Stimulated activated CD8-positive, alpha-beta memory T cell treated with anti-CD3 and anti-CD28 coated beads, Interleukin-2, amount 100 ng/mL, for 48 hours (primary cell): ENCODE results near the gene RNF103.
"Not testable (repeated sequence)": the region's sequence is repeated elsewhere in the genome, so short reads cannot be mapped to it uniquely, and the experiment has no call there.

Experiments used
- DNase-seq, 2 donors: peaks; one replicate each; pipeline ENCODE4 v3.0.0-alpha.2; 2020; ENCODE audit warnings: low read depth in 2 of 2

The RNF103 gene

DNA sequence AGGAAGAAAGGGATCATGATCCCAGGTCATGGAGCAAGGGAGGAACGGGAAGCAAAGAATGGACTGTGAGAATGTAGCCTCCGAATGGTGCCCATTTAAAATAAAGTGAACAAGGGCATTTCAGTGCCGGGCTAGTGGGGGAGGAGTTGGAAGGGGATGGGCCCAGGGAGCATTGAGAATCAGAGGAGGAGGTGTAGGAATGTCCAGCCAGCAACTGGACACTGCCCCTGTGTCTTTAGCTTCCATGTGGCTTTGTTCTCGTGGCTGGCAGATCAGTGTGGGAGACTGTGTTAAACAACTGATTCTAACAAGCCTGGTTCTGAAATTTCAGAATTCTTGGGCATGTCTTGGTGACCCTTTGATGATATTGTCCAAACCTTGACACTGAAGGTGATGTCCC, 1.4 kb upstream of the RNF103 start:
- DNase-seq = no peak

DNA sequence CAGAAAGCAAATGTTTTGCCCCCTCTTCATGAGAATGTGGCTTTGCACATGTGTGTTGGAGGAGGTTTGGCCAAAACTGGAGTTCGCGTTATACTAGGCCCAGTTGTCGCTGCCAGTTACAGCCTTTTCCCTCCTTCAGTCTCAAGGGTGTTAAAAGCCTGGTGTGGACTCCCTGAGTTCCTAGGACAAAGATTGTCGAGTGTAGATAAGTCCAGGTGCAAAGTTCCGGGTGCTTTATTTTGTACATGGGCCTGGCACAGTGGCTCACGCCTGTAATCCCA, 542 bp upstream of the RNF103 start:
- no peak for DNase-seq

DNA sequence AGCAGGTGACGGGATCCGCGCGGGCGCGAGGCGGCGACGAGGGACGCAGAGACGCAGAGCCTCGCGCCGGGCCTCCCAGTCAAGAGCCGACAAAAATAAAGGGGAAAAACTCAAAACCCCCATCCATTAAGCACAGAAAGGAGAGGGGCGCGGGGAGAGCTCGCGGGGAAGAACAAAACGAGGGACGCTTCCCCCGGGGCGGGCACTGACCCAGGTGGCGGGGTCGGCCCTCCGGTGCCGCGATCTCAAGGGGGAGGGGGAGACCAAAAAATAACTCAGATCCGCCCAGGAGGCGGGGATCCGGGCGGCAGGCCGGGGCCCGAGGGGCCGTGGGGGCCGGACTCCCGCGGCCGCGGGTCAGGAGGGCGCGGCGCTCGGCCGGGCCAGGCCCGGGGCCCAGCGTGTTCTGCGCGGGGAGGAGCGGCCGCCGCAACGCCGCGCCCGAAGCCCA, 597 bp downstream of the RNF103 start:
- DNase-seq = peak; percentile 36

DNA sequence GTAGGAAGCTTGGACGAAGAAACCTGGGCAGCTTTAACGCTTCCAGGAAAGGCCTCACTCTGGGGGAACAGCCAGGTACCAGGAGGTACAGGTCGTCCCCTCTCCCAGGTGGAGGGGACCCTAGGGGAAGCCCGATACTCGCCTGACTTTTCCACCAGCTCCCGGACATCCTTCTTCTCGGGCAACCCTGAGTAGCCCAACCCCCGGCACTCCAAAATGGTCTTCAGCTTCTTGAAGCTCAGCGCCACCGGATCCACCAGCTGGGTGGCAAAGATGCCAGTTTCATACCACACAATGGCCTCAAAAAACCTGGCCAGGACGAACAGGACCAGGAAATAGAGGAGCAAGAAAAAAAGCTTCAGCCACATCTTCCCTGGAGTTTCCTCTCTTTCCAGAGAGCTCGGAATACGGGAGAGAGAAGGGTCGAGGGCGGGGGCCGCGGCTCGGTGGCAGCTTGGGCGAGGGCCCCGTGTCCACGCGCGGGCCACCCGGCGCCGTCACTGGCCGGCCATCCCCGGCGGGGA, 1.1 kb downstream of the RNF103 start:
- peak; percentile 5 to 6 for DNase-seq

DNA sequence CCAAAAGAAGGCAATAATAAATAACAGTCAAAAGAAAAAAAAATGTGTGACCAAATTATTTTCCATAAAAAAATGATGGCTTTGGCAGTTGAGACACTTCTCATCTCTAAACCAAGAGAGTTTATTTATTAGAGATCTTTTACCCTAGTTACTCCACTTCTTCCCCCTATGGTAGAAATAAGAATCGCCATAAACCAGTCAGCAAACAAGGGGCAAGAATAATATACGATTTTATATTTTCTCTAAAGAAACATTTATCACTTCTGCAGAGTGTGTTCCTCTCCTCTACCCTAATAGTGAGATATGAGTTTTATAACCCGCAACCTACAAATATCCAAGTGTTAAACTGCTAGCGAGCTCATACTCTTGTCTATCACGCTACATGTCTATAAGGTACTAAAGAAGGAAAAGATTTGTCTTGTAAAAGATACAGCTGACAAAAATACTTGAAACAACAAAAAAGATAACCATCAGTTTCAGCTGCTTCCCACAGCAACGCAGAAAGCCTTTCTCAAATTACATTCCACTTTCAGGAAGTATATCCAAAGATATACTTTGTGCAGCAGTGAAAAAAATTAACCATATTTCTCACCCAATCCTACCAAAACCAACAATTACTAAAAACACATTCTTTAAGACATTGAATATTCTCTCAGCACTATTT, 2.3 kb downstream of the RNF103 start:
- DNase-seq = no peak

DNA sequence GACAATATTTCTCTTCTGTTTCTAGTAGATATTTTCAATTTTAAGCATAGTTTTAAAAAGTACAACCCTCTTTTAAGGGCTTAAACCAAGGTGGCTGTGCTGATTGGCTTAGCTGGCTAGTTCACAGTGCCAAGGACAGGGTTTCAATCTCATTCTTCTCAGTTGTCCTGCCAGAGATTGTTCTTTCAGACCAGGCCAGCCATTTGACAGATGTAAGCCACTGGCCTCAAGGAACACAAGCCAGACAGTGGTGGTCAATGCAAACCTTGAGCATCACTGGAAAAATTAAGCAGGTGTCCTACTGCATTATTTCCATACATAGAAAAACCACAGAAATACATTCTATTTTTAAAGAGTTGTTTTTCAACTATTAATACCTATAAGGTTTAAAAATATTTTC, 5.9 kb downstream of the RNF103 start:
- DNase-seq = no peak

DNA sequence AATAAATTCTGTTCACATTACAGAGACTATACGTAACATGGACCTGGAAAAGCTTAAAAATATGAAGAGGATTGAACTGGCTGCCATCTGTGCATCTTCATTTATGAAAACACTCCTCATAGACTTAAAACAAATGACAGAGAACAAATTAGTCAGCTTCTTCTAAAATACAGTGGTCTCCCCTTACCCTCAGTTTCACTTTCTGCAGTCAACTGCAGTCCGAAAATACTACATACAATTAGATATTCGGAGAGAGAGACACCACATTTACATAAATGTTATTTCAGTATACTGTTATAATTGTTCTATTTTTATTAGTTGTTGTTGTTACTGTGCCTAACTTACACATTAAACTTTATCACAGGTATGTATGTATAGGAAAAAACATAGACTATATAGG, 6.5 kb downstream of the RNF103 start:
- no peak for DNase-seq

DNA sequence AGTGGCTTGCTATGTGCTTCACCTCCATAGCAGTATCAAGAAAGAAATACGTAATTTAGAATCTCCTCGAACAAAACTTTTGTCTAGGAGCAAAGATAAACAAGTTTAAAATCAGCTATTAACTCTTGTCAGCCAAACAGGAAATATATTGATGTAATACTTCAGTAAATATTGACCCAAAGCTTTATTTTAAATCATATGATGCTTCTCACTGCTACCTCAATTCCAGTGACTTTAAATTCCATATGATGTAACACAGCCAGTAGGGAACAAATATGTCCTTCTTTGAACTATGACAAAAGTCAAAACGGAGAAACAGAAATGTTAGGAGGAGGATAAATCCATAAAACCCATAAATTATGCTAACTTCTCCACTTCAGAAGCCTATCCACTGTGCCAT, 7.2 kb downstream of the RNF103 start:
- no peak for DNase-seq

DNA sequence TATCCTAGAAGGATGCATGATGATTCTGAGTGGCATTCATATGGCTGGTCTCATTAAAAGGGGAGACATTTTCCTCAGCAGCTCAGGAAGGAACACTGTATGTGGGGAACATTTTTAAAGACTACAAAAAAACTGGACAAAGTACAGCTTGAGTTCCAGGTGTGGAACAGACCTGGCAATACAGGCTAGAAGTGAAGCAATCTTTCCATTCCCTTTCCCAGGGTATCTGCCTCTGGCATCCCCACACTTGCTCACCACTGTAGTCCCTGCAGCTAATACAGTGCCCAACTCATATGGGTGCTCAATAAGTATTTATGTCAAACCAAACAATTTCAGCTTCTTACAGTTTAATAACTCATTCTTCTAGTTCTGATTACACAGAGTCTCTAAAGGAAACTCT, 8.1 kb downstream of the RNF103 start:
- no peak for DNase-seq

DNA sequence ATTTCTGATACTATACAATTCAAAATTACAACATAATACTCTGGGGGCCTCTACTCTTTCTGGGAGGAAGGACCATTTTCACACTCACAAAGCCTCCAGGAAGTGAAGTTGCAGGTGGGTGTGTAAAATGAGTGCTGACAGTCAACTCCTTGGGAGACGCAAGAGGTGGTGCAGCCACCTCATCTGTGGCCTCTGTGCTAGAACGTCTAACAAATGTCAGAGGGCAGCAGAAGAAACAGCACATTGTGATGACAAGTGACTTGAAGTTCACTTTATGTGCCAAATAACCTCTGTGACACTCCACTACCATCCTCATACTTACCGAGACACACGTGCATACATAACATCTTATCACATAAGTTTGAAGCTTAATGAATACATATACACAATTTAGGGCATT, 10.2 kb downstream of the RNF103 start:
- DNase-seq = no peak

DNA sequence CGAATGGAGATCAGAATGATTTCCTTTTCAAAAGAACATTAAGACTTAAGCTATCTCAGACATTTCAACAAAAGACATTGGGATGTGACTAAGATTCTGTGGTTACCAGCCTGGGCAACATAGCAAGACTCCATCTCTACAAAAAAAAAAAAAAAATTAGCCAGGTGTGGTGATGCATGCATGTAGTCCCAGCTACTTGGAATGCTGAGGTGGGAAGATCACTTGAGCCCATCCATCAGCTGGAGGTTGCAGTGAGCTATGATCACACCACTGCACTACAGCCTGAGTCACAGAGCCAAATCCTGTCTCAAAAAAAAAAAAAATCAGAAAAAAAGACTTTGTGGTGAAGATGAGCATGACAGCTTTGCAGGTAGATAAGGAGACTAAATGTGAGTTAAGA, 12.8 kb downstream of the RNF103 start:
- no peak for DNase-seq

DNA sequence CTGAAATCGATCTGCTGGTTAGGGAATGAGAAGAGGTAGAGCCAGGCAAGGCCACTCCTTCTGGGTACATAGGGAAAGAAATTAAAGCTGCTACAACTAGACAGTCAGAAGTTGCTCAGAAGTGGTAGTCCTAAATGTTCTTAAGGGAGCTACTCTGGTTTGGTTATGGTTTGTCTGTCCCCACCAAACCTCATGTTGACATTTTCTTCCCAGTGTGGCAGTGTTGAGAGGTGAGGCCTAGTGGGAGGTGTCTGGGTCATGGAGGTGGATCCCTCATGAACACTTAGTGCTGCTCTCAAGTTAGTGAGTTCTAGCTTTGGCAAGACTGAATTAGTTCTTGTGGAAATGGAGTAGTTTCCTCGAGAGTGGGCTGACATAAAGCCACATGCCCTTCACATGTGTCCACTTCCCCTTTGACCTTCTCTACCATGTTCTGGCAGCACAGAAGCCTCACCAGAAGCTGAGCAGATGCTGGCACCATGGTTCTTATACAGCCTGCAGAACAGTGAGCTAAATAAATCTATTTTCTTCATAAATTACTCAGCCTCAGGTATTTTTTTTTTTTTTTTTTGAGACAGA, 14.7 kb downstream of the RNF103 start:
- DNase-seq = no peak

DNA sequence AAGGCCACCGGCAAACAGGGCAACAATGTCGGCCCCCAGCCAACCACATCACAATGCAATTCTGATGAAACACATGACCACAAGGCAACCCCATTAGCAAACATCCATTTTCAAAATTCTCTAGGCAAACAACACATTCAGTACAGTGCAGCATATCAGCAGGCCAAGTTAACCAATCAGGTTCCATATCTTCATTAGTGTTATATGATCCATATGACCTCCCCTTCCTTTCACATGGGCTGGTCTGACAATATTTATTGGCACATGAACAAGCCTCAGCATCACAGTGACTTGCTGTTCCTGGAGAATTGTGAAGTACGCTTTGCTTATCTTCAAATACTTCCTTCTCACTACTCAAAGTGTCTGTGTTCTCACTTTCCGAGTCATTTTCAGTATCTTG, 19.8 kb downstream of the RNF103 start:
- no peak for DNase-seq

DNA sequence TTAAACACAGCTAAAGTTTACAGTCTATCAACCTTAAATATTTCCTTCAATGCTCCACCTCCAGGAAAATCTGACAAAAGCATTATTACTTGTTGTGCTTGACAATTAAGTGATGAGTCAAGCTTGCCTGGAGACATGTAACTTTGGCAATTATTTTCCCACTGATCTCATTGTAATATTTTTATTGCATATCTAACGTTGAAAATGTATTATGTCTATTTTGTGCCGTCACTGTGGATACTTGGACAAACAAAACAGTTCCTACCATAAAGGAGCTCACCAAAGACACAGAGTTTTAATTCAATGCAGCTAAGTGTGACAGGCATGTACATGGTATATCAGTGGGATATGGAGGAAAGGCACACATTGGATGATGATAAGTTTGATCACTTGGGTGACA, 24.7 kb downstream of the RNF103 start:
- DNase-seq = no peak

DNA sequence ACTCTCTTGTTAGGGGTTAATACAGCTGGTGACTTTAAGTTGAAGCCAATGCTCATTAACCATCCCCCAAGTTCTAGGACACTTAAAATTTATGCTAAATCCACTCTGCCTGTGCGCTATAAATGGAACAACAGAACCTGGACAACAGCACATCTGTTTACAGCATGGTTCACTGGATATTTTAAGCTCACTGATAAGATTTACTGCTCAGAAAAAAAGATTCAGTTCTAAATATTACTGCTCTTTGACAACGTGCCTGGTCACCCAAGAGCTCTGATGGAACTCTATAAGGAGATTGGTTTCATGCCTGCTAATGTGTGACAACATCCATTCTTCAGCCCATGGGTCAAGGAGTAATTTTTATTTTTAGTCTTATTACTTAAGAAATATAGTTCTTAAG, 27.5 kb downstream of the RNF103 start:
- no peak for DNase-seq

DNA sequence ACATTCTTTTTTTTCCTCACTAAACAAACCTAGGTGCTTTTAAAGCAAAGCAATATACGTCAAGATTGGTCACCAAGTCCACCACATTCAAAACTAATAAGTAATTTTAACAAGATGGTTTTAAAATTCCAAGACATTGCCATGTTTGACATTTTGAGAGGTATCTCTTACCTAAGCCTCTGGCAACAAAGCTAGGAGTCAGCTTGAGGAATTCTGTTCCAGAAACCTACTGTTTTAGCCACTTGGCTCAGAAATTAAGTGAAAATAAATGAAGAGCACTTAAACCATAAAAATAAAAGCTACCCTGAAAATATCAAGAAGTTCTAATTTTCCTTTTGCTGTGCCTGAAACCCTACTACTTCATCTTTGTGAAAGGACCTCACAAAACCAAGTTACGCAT, 30.4 kb downstream of the RNF103 start:
- no peak for DNase-seq

DNA sequence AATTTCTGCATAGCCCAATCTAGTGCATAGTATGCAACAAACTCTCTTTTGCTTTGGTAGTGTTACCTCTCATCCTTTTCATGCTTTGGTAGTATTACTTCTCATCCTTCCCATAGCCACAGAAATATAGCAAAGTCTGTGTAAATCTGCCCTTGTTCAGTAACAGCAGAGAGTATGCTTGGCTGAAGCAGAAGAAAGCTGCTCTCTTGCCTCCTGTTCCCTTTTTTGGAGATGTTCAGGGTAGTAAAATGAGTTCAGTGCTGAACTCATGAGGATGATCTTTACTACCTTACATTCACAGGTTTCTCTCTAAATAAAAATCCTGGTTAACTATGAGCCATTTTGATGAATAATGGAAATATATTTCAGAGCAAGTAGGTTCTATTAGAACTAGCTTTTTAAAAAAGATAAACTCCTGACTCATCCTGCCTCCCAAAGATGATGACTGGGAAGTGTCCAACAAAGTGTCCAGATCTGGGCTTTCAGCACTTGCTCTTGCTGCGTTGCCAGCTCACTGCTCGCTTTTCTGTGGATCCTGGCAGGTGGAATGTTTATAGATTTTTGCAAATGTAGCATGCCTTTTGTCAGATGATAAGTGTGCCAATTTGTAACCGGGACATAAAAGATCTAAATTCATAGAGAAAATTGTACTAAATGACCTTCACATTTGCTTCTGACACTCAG, 31.0 kb downstream of the RNF103 start:
- no peak for DNase-seq

DNA sequence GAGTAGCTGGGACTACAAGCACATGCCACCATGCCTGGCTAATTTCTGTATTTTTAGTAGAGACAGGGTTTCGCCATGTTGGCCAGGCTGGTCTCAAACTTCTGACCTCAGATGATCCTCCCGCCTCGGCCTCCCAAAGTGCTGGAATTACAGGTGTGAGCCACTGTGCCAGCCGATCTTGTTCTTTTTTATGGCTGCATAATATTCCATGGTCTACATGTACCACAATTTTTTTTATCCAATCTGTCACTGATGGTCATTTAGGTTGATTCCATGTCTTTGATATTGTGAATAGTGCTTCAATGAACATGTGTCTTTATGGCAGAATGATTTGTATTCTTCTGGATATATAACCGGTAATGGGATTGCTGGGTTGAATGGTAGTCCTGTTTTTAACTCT, 34.0 kb downstream of the RNF103 start:
- DNase-seq = not testable (repeated sequence)

DNA sequence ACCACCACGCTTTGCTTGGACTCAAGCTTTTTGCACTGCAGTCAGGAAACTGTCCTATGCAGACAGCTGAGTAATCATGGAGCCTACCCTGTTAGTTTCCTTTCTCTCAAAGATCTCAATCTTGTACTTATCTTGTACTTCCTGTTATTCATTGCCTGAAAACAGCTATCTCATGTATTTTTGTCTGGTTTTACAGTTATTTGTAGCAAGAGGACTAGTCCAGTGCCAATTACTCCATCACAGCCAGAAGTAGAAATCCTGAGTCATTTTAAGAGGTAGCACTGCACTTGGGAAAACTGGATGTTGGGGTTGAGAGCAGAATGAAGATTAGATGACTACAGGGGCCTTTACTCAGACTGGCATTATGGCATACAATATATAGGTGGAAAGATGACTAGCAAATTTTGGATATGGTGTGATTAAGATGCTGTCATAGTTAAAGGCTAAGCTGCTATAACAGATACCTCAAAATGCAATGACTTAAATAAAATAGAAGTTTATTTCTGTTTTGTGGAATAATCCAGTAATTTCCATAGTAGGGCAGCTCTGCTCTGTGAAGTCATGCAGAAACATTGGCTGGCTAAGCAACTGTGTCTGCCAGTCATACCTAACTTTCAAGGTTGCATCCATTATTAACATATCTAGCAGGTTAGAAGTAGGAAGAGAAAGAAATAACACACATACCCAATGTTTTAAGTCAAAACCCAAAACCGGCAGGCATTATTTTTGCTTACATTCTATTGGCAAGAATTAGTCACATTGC, 39.3 kb downstream of the RNF103 start:
- DNase-seq = no peak

DNA sequence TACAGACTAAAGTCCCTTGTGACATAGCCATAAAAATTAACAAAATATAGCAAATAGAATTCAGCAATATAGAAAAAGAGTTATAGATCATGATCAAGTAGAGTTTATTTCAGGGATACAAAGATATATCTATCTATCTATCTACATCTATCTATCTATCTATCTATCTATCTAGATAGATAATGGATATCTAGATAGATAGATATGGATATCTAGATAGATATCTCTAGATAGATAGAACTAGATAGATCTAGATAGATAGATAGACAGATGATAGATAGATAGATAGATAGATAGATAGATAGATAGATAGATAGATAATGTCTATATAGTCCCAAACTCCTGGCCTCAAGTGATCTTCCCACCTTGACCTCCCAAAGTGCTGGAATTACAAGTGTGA, 43.1 kb downstream of the RNF103 start:
- DNase-seq = no peak

DNA sequence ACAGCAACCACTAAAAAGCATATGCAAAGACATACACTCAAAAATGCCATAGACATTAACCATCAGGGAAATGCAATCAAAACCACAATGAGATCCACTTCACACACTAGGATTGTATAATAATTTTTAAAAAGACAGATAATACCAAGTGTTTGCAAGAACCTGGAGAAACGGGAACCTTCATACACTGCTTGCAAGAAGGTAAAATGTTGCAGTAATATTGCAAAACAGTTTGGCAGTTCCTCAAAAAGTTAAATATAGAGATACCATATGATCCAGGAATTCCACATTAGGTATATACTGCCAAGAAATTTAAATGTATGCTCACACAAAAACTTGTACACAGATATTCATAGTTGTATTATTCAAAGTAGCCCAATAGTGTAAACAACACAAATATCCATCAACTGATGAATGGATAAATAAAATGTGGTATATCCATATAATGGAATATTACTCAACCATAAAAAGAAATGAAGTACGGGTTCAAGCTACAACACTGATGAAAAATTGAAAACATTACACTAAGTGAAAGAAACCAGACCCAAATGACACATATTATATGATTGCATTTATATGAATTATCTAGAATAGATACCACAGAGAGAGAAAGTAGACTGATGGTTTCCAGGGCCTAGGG, 45.7 kb downstream of the RNF103 start:
- no peak for DNase-seq

DNA sequence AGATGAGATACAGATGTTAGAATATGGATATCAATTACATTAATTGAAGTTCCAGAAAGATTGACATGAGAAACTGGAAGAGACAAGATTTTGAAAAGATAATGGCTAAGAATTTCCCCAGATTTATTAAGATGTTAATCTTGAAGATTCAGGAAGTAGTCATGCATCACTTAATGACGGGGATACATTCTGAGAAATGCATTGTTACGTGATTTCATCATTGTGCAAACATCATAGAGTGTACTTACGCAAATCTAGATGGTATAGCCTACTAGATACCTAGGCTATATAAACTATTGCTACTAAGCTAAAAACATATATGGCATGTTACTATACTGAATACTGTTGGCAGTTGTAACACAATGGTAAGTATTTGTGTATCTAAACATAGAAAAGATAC, 53.6 kb downstream of the RNF103 start:
- no peak for DNase-seq
